Peyer's patch (tissue), 4 donors: ENCODE data around the gene AGPAT2.

Experiments
- CTCF ChIP-seq, 6 experiments: fragments of 450-650 bp in 4 of 6; fragments of 200-600 bp in 2 of 6; sonication (generic) in 1 of 6; IDR thresholded peaks; one replicate each; pipeline ENCODE4 v1.5.1; 2017 to 2019; ENCODE audit warnings: antibody characterized with exemption in 6 of 6, mild to moderate bottlenecking in 3 of 6, moderate library complexity in 1 of 6
- POLR2A ChIP-seq, 2 donors: fragments of 450-650 bp; IDR thresholded peaks; one replicate each; pipeline ENCODE4 v1.5.1; 2017; ENCODE audit warnings: antibody characterized with exemption in 2 of 2, mild to moderate bottlenecking in 2 of 2, moderate library complexity in 2 of 2

- TF ChIP-seq CTCF (IDR thresholded peaks at IDR 0.05), result peak; percentile 17 to 73 (median 58)
- peak in 1 of 2 donors; percentile 23 for TF ChIP-seq POLR2A (IDR thresholded peaks at IDR 0.05)
Observed at GRCh38 chr9:136726631-136727191, 39.5 kb upstream of the AGPAT2 start.
